Small intestine (tissue), 7 donors: ENCODE data around the gene SYNCRIP. TPM values are rescaled to one million over a fixed set of nuclear protein-coding genes. Genes with fewer than 3 reads are reported as not detected.

Source experiments
- DNase-seq, 2 donors: peaks; one replicate each; pipeline versions ENCODE4 v3.0.0 to v3.0.0-alpha.2; 2013
- FAIRE-seq: peaks from 2 replicates; lab custom pipeline; 2012; peaks lifted over from hg19 to GRCh38; lab: Jason Lieb, UNC
- H3K27ac ChIP-seq, 3 donors: one replicate each; pipeline ENCODE4 v1.5.1; 2013; ENCODE audit warnings: low read length in 2 of 3, mild to moderate bottlenecking in 2 of 3, control low read depth in 1 of 3, inconsistent platforms in 1 of 3, low read depth in 1 of 3, moderate library complexity in 1 of 3
- H3K27me3 ChIP-seq, 3 donors: one replicate each; pipeline ENCODE4 v1.6.1; 2013; ENCODE audit warnings: low read length in 3 of 3, inconsistent platforms in 1 of 3; ENCODE audit not compliant: control insufficient read depth in 3 of 3, insufficient read depth in 3 of 3
- H3K36me3 ChIP-seq, 3 donors: one replicate each; pipeline ENCODE4 v1.6.1; 2013; ENCODE audit warnings: low read length in 3 of 3, inconsistent platforms in 1 of 3, low read depth in 1 of 3, mild to moderate bottlenecking in 1 of 3, moderate library complexity in 1 of 3; ENCODE audit not compliant: control insufficient read depth in 3 of 3, insufficient read depth in 2 of 3
- H3K4me1 ChIP-seq, 3 donors: one replicate each; pipeline ENCODE4 v1.6.1; 2013; ENCODE audit warnings: low read length in 2 of 3, inconsistent platforms in 1 of 3, low read depth in 1 of 3, mild to moderate bottlenecking in 1 of 3, moderate library complexity in 1 of 3; ENCODE audit not compliant: control insufficient read depth in 3 of 3, insufficient read depth in 2 of 3
- H3K4me3 ChIP-seq, 3 donors: one replicate each; pipeline ENCODE4 v1.5.1; 2013; ENCODE audit warnings: low read length in 3 of 3, control low read depth in 1 of 3, inconsistent platforms in 1 of 3, low read depth in 1 of 3, mild to moderate bottlenecking in 1 of 3, moderate library complexity in 1 of 3
- H3K9me3 ChIP-seq, 2 donors: one replicate each; pipeline ENCODE4 v1.6.1; 2013; ENCODE audit warnings: low read depth in 1 of 2, low read length in 1 of 2; ENCODE audit not compliant: control insufficient read depth in 2 of 2, insufficient read depth in 1 of 2
- WGBS, 3 donors: extraction: QIAGEN DNeasy Blood & Tissue Kit; methylation state at CpG; one replicate each; pipeline ENCODE4 v1.1.7; 2013; 5-methylcytosine and 5-hydroxymethylcytosine counted together
- polyA plus RNA-seq, 4 donors: library from polyadenylated mRNA; stranded (reverse) in 3 of 4; unstranded in 1 of 4; fragments of 200-250 nt in 3 of 4; fragments of 120-200 nt in 1 of 4; gene quantifications; one replicate each; pipeline versions ENCODE4 v1.2.1 to v1.2.3, GENCODE V29; 2013
- donor health status: healthy with polysubstance abuse.
- donor health status: control.
- donor health status: control.
- donor health status: Bipolar disorder and iron deficiency.
- donor health status: healthy.

The SYNCRIP gene
- polyA plus RNA-seq, 4 donors, result 23.0 to 96.6 (median 41.4) TPM

DNA sequence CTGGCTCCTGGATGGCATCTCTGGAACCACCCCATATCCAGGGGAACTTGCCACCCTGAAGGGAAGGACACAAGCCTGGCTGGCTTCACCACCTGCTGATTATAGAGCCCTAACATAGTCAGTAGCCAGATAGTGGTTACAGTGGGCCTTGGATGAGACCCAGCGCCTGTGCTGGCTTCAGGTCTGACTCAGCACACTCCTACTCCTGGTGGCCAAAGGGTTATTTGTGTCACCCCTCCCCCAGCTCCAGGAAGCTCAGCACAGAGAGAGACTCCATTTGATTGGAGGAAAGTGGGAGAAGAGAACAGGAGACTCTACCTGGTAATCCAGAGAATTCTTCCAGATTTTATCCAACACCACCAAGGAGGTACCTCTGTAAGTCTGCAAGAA lies 61.8 kb downstream of the SYNCRIP start:
- FAIRE-seq (no peak), DNase-seq (no peak)
- Histone ChIP-seq H3K9me3 (peaks cover 0 to 12% of the 10 kb centered on the region in 2 donors), H3K4me3 (no peak overlapping the region), H3K27ac (peak overlapping the region in 1 of 3 donors; percentile 19), H3K36me3 (peaks cover 0 to 12% (median 0%) of the 10 kb centered on the region in 3 donors), H3K27me3 (no peaks in the 10 kb centered on the region), H3K4me1 (peaks cover 2 to 14% (median 7%) of the 10 kb centered on the region in 3 donors)
- WGBS, 3 donors, result 60 to 93% (median 83%) methylated on average over 1 of the region's 1 CpG

DNA sequence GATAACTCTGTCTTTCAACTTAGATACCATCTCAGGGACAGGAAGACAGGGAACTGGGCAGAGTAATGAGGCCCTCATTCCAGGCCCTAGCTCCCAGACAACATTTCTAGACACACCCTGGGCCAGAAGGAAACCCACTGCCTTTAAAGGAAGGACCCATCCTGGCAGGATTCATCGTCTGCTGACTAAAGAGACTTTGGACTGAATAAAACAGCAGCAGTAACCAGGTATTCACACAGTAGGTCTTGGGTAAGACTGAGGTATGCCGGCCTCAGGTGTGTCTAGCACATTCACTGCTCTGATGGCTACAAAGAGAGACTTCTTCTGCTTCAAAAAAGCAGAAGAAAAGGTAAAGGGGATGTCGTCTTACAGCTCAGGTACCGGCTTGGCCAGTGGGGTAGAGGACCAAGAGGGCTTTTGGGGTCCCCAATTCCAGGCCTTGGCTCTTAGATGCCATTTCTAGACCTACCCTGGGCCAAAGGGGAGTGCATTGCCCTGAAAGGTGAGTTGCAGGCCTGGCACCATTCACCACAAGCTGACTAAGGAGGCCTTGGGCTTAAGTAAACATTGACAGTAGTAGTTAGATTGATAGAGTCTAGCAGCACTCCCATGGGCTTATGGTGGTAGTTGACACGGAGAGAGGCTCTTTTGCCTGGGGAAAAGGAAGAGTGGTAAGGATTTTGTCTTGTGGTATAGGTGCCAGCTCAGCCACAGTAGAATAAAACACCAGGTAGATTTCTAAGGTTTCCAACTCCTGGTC lies 62.4 kb downstream of the SYNCRIP start:
- no peak overlapping the region for H3K4me3 ChIP-seq
- peak overlapping the region in 1 of 3 donors; percentile 42 for H3K27ac ChIP-seq
- no peaks in the 10 kb centered on the region for H3K27me3 ChIP-seq
- FAIRE-seq (no peak), DNase-seq (peak; percentile 19 to 46)
- peaks cover 0 to 12% (median 0%) of the 10 kb centered on the region in 3 donors for H3K36me3 ChIP-seq
- H3K9me3 ChIP-seq, result peaks cover 0 to 12% of the 10 kb centered on the region in 2 donors
- H3K4me1 ChIP-seq, result peaks cover 2 to 14% (median 7%) of the 10 kb centered on the region in 3 donors
- 73 to 85% (median 79%) methylated on average over 5 of the region's 5 CpGs for WGBS, 3 donors

DNA sequence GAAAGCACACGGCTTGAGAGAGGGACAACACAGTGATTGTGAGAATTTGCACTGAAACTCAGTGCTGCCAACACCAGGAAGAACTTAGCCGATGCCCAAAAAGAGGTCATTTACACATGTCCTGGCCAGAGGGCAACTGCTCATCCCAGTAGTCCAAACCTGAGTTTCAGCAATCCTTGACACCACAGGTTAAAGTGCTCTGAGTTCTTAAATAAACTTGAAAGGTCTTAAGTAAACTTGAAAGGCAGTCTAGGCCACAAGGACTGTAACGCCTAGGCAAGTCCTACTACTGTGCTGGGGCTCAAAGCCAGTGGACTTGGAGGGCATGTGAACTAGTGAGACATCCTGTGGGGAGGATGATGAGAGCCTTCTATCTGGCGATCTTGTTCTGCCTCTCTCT lies 63.1 kb downstream of the SYNCRIP start:
- H3K27ac ChIP-seq, result peak overlapping the region in 1 of 3 donors; percentile 42
- FAIRE-seq, result no peak

DNA sequence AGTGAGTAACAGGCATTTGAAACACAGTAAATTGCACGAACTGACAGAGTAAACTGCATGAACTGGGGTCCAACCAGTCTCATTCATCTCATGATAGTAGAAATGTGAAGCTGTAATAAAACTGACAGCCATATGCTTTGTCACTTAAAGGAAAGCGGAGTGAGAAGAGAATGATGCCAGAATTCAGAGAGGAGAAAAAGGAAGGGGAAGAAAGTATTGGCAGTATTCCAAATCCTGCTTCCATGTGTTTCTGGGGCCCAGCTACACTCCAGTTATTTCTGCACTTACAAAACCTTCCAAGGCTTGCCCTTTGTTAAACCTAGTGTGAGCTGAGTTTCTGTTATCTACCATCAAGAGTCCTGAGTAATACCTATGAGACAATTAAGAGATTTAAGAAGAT lies 66.2 kb downstream of the SYNCRIP start:
- WGBS, 3 donors, result 69 to 95% (median 79%) methylated on average over 2 of the region's 2 CpGs
- H3K36me3 ChIP-seq, result peaks cover 0 to 17% (median 0%) of the 10 kb centered on the region in 3 donors
- peaks cover 2 to 14% (median 13%) of the 10 kb centered on the region in 3 donors for H3K4me1 ChIP-seq
- H3K4me3 ChIP-seq, result no peak overlapping the region
- no peaks in the 10 kb centered on the region for H3K27me3 ChIP-seq
- H3K9me3 ChIP-seq, result peaks cover 0 to 4% of the 10 kb centered on the region in 2 donors
- H3K27ac ChIP-seq, result no peak overlapping the region
- DNase-seq (no peak), FAIRE-seq (no peak)

More for the DNA sequence above, 63.1 kb downstream of the SYNCRIP start:
- H3K9me3 ChIP-seq, result peaks cover 0 to 8% of the 10 kb centered on the region in 2 donors
- H3K27me3 ChIP-seq, result no peaks in the 10 kb centered on the region
- H3K4me3 ChIP-seq, result no peak overlapping the region
- H3K36me3 ChIP-seq, result peaks cover 0 to 12% (median 0%) of the 10 kb centered on the region in 3 donors
- DNase-seq, result peak in 1 of 2 donors; percentile 3
- WGBS, 3 donors, result 81 to 88% (median 87%) methylated on average over 4 of the region's 4 CpGs
- H3K4me1 ChIP-seq, result peaks cover 2 to 14% (median 13%) of the 10 kb centered on the region in 3 donors

DNA sequence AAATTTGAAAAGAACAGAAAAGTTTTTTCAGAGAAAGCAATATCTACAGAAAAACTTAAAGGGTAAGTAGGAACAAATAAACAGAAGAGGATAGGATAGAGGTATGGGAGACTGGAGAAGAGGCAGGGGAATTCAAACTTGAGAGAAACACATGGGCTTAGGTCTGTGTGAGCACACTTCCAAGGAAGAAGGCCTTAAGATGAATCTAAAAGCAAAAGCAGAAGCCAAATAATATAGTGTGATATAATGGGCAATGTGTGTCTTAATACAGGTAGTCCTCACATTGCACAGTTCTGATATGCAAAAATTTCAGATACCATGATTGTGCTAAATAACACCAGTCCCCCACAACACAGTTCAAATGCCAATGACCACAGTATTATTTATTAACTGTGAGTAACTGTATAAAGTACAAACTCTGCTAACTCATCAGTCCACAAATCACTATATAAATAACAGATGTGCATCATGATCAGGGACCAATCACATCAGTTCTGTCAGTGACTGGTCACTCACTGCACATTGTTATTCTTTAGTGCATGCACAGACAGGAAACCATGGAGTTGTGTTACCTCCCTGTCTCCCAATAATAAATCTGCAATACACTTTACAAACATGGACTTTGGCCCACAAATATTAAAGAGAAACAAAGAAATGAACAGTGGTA lies 67.6 kb downstream of the SYNCRIP start:
- peak; percentile 54 to 77 for DNase-seq
- Histone ChIP-seq H3K27me3 (no peaks in the 10 kb centered on the region), H3K27ac (peak overlapping the region in 1 of 3 donors; percentile 32), H3K4me1 (peaks cover 2 to 9% (median 7%) of the 10 kb centered on the region in 3 donors), H3K36me3 (peaks cover 0 to 15% (median 2%) of the 10 kb centered on the region in 3 donors), H3K9me3 (no peaks in the 10 kb centered on the region), H3K4me3 (no peak overlapping the region)
- no peak for FAIRE-seq

DNA sequence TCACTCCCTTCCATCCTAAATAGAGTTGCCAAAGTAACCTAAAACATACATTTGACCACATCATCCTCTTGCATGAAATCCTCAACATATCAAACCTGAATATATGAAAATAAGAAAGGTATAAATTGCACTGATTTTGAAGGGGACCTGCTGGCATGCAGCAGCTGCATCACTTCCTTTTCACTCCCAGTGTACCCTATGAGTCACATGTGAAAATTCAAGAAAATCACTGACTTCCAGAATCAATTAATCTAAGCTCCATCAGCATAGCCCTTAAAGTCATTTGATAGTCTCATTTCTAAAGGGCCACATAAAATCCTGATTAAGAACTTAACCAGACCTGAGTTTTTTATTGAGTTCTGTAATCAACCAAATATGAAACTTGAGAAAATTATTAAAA lies 73.4 kb downstream of the SYNCRIP start:
- Histone ChIP-seq H3K27ac (no peak overlapping the region), H3K9me3 (no peaks in the 10 kb centered on the region), H3K27me3 (no peaks in the 10 kb centered on the region), H3K36me3 (peaks cover 0 to 24% (median 6%) of the 10 kb centered on the region in 3 donors), H3K4me1 (no peaks in the 10 kb centered on the region), H3K4me3 (no peak overlapping the region)
- FAIRE-seq, result no peak
- no peak for DNase-seq

DNA sequence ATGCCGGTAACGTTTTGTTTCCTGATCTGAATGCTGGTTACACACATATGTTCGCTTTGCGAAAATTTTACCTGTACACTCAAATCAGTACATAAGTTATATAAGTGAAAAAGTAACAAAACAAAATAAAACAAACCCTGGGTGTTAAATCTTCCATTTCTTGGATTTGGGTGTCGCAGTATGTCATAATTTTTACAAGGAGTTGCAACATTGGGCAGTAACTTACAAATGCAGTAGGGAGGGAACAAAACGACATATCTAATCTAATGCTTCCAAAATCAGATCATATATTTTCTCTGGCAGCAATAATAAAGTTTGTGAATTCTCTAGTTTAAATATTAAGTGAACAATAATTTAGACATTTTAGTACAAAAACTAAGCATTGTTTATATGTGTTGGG lies 74.3 kb downstream of the SYNCRIP start:
- Histone ChIP-seq H3K27ac (no peak overlapping the region), H3K4me1 (no peaks in the 10 kb centered on the region), H3K36me3 (peaks cover 0 to 26% (median 6%) of the 10 kb centered on the region in 3 donors), H3K27me3 (no peaks in the 10 kb centered on the region), H3K4me3 (no peak overlapping the region), H3K9me3 (no peaks in the 10 kb centered on the region)
- DNase-seq, result no peak
- no peak for FAIRE-seq
- 88 to 91% (median 89%) methylated on average over 6 of the region's 6 CpGs for WGBS, 3 donors

DNA sequence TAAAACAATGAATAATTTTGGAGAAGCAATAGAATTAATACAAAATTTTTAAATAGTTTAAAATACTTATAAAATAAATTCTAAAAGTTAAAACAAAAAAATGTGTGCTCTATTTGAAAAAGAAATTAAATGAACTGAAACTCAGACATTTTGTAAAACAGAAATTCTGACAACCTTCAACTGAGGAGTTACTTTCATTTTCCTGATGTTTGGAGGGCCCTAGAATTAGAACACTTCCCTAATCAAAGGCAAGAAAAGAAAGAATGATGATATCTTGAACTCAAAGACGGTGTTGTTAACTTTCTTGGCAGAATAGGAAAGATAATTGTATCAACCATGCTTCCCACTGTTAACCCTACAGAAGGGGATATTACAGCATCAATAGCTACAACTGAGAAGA lies 77.0 kb downstream of the SYNCRIP start:
- peak; percentile 96 for FAIRE-seq
- H3K4me1 ChIP-seq, result no peaks in the 10 kb centered on the region
- WGBS, 3 donors, result 31 to 50% (median 39%) methylated on average over 1 of the region's 1 CpG
- peaks cover 0 to 26% (median 6%) of the 10 kb centered on the region in 3 donors for H3K36me3 ChIP-seq
- H3K27ac ChIP-seq, result no peak overlapping the region
- H3K27me3 ChIP-seq, result no peaks in the 10 kb centered on the region
- no peak for DNase-seq
- H3K9me3 ChIP-seq, result no peaks in the 10 kb centered on the region
- H3K4me3 ChIP-seq, result no peak overlapping the region
